ENCODE measurements around the gene ADCY5.

ADCY5 gene

DNA sequence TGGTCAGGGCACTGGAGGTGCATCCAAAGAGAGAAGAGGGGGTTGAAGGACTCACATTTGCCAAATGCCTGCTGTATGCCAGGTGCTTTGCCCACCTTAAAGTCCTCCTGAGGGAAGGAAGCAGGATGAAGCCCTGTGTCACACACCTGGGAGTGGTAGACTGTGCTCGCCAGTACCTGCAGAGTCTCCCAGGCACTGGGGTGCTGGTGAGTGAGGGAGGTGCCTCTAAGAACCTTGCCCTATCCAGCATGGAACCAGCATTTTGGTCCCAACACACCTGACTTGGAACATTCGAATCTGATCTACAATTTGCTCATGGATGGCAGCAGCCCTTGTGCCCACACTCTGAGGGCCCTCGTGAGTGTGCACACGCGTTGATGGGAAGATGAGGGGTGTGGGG lies 170.4 kb downstream of the ADCY5 start:
- TF ChIP-seq, protein P1, sequence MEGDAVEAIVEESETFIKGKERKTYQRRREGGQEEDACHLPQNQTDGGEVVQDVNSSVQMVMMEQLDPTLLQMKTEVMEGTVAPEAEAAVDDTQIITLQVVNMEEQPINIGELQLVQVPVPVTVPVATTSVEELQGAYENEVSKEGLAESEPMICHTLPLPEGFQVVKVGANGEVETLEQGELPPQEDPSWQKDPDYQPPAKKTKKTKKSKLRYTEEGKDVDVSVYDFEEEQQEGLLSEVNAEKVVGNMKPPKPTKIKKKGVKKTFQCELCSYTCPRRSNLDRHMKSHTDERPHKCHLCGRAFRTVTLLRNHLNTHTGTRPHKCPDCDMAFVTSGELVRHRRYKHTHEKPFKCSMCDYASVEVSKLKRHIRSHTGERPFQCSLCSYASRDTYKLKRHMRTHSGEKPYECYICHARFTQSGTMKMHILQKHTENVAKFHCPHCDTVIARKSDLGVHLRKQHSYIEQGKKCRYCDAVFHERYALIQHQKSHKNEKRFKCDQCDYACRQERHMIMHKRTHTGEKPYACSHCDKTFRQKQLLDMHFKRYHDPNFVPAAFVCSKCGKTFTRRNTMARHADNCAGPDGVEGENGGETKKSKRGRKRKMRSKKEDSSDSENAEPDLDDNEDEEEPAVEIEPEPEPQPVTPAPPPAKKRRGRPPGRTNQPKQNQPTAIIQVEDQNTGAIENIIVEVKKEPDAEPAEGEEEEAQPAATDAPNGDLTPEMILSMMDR (conservative IDR thresholded peaks at IDR 0.05; ENCODE audit: low read depth, low read length) = no peak
- no peak overlapping the region for H3K4me3 ChIP-seq (ENCODE audit: low read length)
- DNase-seq (ENCODE audit: low read depth) = no peak

DNA sequence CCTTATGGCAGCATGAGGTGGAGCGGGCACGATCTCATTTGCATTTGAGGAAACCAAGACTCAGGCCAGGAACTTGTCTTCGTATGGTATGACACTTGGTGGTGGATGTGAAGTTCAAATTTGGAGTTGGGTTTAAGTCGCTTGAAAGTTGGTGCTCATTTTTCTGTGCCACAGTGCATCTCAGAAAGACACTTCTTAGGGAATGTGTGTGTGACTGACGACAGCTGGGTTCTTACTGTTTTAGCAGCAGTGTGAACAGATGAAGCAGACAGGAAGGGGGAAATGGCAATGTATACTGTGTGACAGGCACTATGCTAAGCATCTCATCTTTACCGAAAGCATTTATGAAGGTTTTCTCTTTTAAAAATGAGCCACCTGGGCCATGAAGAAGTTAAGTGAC lies 171.8 kb downstream of the ADCY5 start:
- no peak overlapping the region for H3K4me3 ChIP-seq (ENCODE audit: low read length)
- DNase-seq (ENCODE audit: low read depth) = no peak
- TF ChIP-seq, protein P1 (conservative IDR thresholded peaks at IDR 0.05; ENCODE audit: low read depth, low read length) = no peak

DNA sequence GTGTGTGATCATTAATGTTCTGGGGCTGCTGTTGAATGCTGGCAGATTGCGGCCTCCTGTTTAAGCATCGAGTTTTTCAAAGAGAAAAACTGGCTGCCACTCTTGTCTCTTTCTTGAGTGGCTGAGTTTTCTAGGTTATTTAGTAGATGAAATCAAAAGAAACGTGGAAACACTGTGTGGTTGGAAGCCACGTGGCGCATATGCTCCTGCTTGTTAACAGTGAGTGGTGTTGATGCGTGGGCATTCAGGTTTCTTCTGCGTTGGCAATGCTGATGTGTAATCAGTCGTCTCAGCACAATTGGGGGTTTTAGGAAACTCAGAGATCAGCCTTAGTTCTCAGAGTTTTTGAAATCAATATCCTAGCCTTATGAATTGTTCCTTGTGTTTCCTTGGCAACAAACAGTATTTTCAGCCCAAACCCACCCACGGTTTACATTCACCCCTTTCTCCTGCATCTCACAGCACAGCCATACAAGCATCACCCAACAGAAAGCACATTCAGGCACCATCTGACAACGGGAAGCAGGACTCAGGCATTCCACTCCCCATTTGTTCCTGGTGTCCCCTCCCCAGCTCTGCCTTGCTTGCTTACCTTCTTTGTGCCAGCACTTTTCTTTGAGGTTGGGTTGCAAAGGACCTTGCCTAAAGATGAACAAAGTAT lies 172.4 kb downstream of the ADCY5 start:
- no peak overlapping the region for H3K4me3 ChIP-seq (ENCODE audit: low read length)
- TF ChIP-seq, protein P1 (conservative IDR thresholded peaks at IDR 0.05; ENCODE audit: low read depth, low read length) = no peak
- DNase-seq (ENCODE audit: low read depth) = no peak

DNA sequence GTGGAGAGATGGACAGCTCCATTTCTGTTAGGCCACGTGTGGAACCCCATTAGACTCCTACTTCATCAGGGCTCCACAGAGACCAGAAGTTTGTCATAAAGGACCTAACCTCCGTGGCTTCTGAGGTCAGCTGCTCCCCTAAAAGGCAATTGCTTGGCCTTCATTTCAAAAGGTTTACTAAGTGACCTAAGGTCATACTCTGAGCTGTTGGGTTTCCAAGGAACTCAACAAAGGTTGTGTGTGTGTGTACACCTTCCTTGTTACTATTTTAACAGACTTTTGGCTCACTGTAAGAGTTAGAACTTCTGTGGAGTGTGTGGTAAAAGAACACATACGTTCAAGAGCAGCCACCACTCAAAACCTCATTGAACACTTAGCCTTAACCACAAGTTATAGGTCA lies 173.2 kb downstream of the ADCY5 start:
- DNase-seq (ENCODE audit: low read depth) = no peak
- TF ChIP-seq, protein P1 (conservative IDR thresholded peaks at IDR 0.05; ENCODE audit: low read depth, low read length) = no peak
- H3K4me3 ChIP-seq (ENCODE audit: low read length) = no peak overlapping the region

DNA sequence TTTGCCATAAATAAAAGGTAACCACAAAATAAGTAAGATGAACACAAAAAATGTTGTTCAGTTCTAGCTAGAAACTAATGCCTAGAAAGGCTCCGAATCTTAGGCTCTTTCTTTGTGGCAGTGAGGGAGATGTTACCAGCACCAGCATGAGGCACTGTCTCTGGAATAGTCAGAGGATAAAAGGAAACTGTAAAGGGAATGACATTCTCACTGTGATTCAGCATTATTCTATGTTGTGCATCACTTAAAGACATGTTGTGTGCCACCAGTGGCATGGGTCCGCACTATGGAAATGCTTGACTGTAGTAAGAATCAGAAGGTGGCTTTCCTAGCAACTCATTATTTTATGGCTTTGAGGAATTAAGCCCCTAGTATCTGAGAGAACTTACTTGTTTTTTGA lies 176.3 kb downstream of the ADCY5 start:
- TF ChIP-seq, protein P1 (conservative IDR thresholded peaks at IDR 0.05; ENCODE audit: low read depth, low read length) = no peak
- DNase-seq (ENCODE audit: low read depth) = no peak
- H3K4me3 ChIP-seq (ENCODE audit: low read length) = no peak overlapping the region

DNA sequence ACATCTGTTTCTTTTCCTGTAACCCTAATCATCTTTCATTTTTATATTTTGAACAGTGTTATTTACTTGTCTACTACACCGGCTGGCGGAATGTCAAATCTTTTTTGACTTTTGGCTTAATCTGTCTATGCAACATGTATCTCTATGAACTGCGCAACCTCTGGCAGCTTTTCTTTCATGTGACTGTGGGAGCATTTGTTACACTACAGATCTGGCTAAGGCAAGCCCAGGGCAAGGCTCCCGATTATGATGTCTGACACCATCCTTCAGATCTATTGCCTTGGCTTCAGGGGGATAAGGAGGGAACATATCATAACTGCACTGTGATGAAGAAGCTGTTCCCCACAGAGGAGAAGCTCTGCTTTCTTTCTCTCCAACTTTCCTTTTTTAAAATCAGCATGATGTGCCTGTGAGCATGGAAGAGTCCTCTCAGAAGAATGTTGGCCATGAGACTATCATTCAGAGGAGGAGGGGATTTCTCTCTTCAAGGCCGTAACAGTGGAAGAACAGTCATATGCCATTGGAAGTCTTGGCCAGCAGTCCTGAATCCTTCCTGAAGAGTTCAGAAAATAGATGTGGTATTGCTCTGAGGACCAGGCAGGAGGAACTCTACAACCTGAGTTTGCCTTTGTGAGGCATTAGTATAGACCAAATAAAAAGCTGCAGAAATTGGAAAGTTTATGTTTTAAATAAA lies 177.3 kb downstream of the ADCY5 start:
- TF ChIP-seq, protein P1 (conservative IDR thresholded peaks at IDR 0.05; ENCODE audit: low read depth, low read length) = no peak
- DNase-seq (ENCODE audit: low read depth) = no peak

DNA sequence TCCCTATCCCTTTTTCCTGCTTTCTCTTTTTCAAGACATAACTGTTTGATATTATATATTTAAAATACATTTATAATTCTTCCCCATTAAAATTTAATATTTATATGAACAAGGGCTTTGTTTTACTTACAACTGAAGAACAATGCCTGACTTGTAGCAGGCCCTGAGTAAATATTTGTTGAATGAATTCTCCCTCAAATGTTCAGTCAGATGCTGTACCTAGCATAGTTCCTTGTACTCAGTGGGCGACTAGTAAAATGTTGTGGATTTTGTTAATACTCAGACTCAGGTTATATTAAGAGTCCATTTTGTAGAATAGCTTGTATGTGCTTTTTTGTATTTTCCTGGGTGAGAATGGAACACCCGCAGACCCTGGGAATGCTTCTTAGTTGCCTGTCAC lies 178.1 kb downstream of the ADCY5 start:
- TF ChIP-seq, protein P1 (conservative IDR thresholded peaks at IDR 0.05; ENCODE audit: low read depth, low read length) = no peak
- no peak for DNase-seq (ENCODE audit: low read depth)
- H3K4me3 ChIP-seq (ENCODE audit: low read length) = no peak overlapping the region

More for the DNA sequence above, 177.3 kb downstream of the ADCY5 start:
- H3K4me3 ChIP-seq (ENCODE audit: low read length) = no peak overlapping the region
